NCI-H446 treated with DMSO at 0.1 percent for 48 hours (cell line): ENCODE data around the gene WSB1.
"Not testable (repeated sequence)": the region's sequence is repeated elsewhere in the genome, so short reads cannot be mapped to it uniquely, and the experiment has no call there.

Source experiments
- DNase-seq: peaks from one replicate; lab custom pipeline; 2025; lab: John Stamatoyannopoulos, UW

Gene WSB1

GRCh38 chr17:27293898-27294688 lies at the start of gene WSB1:
Gene WSB1 (plus strand): TSS chr17:27294114. CDS start chr17:27294396, 282 bp downstream.
- DNase-seq: peak; percentile 80

- no peak for DNase-seq
These were observed 49.3 kb upstream of the WSB1 start for GRCh38 chr17:27244491-27245223.

GRCh38 chr17:27245230-27245696 lies 48.7 kb upstream of the WSB1 start:
- DNase-seq: peak; percentile 3

- DNase-seq: no peak
These were observed 47.4 kb upstream of the WSB1 start for GRCh38 chr17:27246537-27246936.

- DNase-seq: no peak
These were observed 46.6 kb upstream of the WSB1 start for GRCh38 chr17:27247071-27247957.

- no peak for DNase-seq
These were observed 46.0 kb upstream of the WSB1 start for GRCh38 chr17:27247958-27248342.

- not testable (repeated sequence) for DNase-seq
These were observed 43.1 kb upstream of the WSB1 start for GRCh38 chr17:27250791-27251190.

GRCh38 chr17:27254802-27255201 lies 39.1 kb upstream of the WSB1 start:
- DNase-seq: not testable (repeated sequence)

- no peak for DNase-seq
These were observed 37.5 kb upstream of the WSB1 start for GRCh38 chr17:27256225-27257030.

- DNase-seq: no peak
These were observed 36.9 kb upstream of the WSB1 start for GRCh38 chr17:27257031-27257357.

- DNase-seq: no peak
These were observed 34.6 kb upstream of the WSB1 start for GRCh38 chr17:27259356-27259755.

- no peak for DNase-seq
These were observed 30.5 kb upstream of the WSB1 start for GRCh38 chr17:27263386-27263785.

- DNase-seq: no peak
These were observed 29.7 kb upstream of the WSB1 start for GRCh38 chr17:27264068-27264812.

- DNase-seq: no peak
These were observed 28.6 kb upstream of the WSB1 start for GRCh38 chr17:27265333-27265732.

GRCh38 chr17:27266228-27266627 lies 27.7 kb upstream of the WSB1 start:
- DNase-seq: no peak

GRCh38 chr17:27268394-27269085 lies 25.4 kb upstream of the WSB1 start:
- no peak for DNase-seq

- no peak for DNase-seq
These were observed 24.7 kb upstream of the WSB1 start for GRCh38 chr17:27269201-27269600.

- no peak for DNase-seq
These were observed 23.9 kb upstream of the WSB1 start for GRCh38 chr17:27269974-27270373.

GRCh38 chr17:27276653-27277156 lies 17.2 kb upstream of the WSB1 start:
- no peak for DNase-seq

GRCh38 chr17:27279132-27279531 lies 14.8 kb upstream of the WSB1 start:
- DNase-seq: not testable (repeated sequence)
